GM13977 (cell line): ENCODE results near the gene CDC42BPA.
A peak's percentile ranks its signal among the peaks of the same experiment; 100 is the strongest.

Experiments used
- DNase-seq: peaks from one replicate; pipeline ENCODE4 v3.0.0; 2012; ENCODE audit warnings: low spot score
- CTCF ChIP-seq: IDR thresholded peaks from 2 replicates; pipeline ENCODE4 v1.5.1; 2012; ENCODE audit warnings: mild to moderate bottlenecking, control low read depth; ENCODE audit not compliant: insufficient read depth; ENCODE audit errors: extremely low read depth, missing control alignments
- in situ Hi-C: fragments of 300-500 bp; cut with MboI; formaldehyde crosslinking; loops from one replicate; pipeline ENCODE4 v1.12.0; 2022; ENCODE audit warnings: low sequenced_read_pairs, low pct_unique_long_range_greater_than_20kb, mixed read lengths, inconsistent platforms; ENCODE audit not compliant: unreplicated experiment

Gene CDC42BPA

GRCh38 chr1:227318016-227318852 lies at the start of gene CDC42BPA:
Gene CDC42BPA, minus strand, starts transcription at chr1:227318492. Its CDS starts 1,310 bp downstream, at chr1:227317182.
- in situ Hi-C loops = no loop called here
- peak; percentile 73 for DNase-seq
- TF ChIP-seq CTCF = no peak

GRCh38 chr1:227368009-227368408 lies 49.7 kb upstream of the CDC42BPA start:
- TF ChIP-seq CTCF = no peak
- in situ Hi-C loops = no loop called here

GRCh38 chr1:227365473-227366431 lies 47.5 kb upstream of the CDC42BPA start:
- TF ChIP-seq CTCF = no peak
- in situ Hi-C loops = no loop called here
- no peak for DNase-seq

More at GRCh38 chr1:227368009-227368408, 49.7 kb upstream of the CDC42BPA start:
- no peak for DNase-seq

- in situ Hi-C loops = no loop called here
- DNase-seq = no peak
- TF ChIP-seq CTCF = no peak
Measured at GRCh38 chr1:227364657-227365056, 46.4 kb upstream of the CDC42BPA start.

GRCh38 chr1:227363825-227364224 lies 45.5 kb upstream of the CDC42BPA start:
- in situ Hi-C loops = no loop called here
- DNase-seq = no peak
- TF ChIP-seq CTCF = no peak

- in situ Hi-C loops = no loop called here
- DNase-seq = no peak
Measured at GRCh38 chr1:227362039-227362438, 43.7 kb upstream of the CDC42BPA start.

More at GRCh38 chr1:227362039-227362438, 43.7 kb upstream of the CDC42BPA start:
- no peak for TF ChIP-seq CTCF
